Measurements from ENCODE around the gene PLA2G4C. TPM values are rescaled to one million over a fixed set of nuclear protein-coding genes. Genes with fewer than 3 reads are reported as not detected.

PLA2G4C gene
- total RNA-seq, 1 donor from 2014 or later = 4.0 TPM

DNA sequence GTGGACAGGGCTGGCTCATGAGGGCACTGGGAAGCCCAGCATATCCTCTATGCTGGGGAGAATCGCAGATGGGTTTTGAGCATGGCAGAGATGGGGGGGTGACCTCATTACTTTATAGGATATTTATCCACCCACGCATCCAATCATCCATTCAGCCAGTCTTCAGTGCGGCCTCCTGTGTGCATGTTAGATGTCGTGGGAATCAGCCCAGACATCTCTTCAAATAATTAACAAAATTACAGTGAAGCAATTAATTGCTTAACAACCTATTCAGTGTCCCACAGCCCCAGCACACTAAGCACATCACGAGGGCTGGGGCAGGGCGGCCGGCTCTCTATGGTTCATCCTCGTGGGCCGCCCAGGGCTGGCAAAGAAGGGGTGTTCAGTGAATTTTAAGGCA lies 38.0 kb upstream of the PLA2G4C start:
- Mint-ChIP-seq H3K4me3 (ENCODE audit: unreplicated experiment) (no peak overlapping the region), H3K4me1 (ENCODE audit: low read depth) (peaks cover 7% of the 10 kb centered on the region), H3K9me3 (ENCODE audit: low read depth) (no peaks in the 10 kb centered on the region), H3K36me3 (ENCODE audit: low read depth) (peaks cover 5% of the 10 kb centered on the region), H3K27ac (ENCODE audit: unreplicated experiment) (no peak overlapping the region), H3K27me3 (ENCODE audit: low read depth) (no peaks in the 10 kb centered on the region)
- TF ChIP-seq, protein P1, sequence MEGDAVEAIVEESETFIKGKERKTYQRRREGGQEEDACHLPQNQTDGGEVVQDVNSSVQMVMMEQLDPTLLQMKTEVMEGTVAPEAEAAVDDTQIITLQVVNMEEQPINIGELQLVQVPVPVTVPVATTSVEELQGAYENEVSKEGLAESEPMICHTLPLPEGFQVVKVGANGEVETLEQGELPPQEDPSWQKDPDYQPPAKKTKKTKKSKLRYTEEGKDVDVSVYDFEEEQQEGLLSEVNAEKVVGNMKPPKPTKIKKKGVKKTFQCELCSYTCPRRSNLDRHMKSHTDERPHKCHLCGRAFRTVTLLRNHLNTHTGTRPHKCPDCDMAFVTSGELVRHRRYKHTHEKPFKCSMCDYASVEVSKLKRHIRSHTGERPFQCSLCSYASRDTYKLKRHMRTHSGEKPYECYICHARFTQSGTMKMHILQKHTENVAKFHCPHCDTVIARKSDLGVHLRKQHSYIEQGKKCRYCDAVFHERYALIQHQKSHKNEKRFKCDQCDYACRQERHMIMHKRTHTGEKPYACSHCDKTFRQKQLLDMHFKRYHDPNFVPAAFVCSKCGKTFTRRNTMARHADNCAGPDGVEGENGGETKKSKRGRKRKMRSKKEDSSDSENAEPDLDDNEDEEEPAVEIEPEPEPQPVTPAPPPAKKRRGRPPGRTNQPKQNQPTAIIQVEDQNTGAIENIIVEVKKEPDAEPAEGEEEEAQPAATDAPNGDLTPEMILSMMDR (IDR thresholded peaks at IDR 0.05) = no peak
- no peak for DNase-seq (ENCODE audit: low spot score)

DNA sequence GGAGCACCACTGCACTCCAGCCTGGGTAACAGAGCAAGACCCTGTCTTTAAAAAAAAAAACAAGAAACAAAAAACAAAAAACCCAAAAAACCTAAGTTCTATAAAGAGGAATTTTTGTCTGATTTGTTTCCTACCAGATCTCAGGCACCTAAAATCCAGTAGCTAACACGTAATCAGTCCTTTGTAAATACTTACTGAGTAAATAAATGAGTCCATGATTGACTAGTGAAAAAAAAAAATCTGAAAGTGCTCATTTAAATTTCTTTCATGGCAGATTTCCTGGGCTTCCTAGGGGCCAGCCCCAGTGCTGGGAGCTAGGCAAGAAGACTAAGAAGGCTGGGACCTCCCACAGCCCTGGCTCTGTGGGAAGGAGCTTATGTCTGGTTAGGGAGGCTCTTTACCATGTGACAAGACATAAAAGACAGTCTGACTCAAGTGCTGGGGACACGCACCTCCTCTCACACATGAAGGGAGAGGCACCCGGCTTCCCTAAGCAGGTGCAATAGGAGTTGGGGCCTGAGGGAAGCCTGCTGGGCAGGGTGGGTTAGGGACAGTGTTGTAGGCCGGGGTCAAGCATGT lies 37.1 kb upstream of the PLA2G4C start:
- no peaks in the 10 kb centered on the region for H3K27me3 Mint-ChIP-seq (ENCODE audit: low read depth)
- no peak overlapping the region for H3K27ac Mint-ChIP-seq (ENCODE audit: unreplicated experiment)
- DNase-seq (ENCODE audit: low spot score) = no peak
- peaks cover 5% of the 10 kb centered on the region for H3K36me3 Mint-ChIP-seq (ENCODE audit: low read depth)
- no peaks in the 10 kb centered on the region for H3K9me3 Mint-ChIP-seq (ENCODE audit: low read depth)
- TF ChIP-seq, protein P1 (IDR thresholded peaks at IDR 0.05) = no peak
- peaks cover 5% of the 10 kb centered on the region for H3K4me1 Mint-ChIP-seq (ENCODE audit: low read depth)
- no peak overlapping the region for H3K4me3 Mint-ChIP-seq (ENCODE audit: unreplicated experiment)

DNA sequence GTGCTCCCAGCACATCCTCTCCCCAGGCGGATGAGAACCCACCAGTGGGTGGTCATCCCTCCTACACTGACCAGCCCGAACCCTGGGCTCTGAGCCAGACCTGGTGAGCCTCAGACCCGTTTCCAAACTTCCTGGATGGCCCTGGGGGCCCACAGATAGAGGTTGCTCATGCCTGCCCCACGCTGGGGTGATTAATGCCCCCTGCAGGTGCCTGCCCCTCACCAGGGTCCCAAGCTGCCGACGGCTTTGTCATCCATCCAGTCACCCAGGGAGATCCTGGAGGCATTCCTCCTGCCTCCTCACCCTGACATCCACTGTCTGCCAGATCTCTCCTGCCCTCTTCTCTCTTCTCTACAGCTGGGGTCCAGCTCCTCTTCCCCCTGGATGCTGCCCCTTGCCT lies 28.4 kb upstream of the PLA2G4C start:
- H3K9me3 Mint-ChIP-seq (ENCODE audit: low read depth) = no peaks in the 10 kb centered on the region
- no peaks in the 10 kb centered on the region for H3K4me1 Mint-ChIP-seq (ENCODE audit: low read depth)
- H3K27ac Mint-ChIP-seq (ENCODE audit: unreplicated experiment) = no peak overlapping the region
- H3K4me3 Mint-ChIP-seq (ENCODE audit: unreplicated experiment) = no peak overlapping the region
- DNase-seq (ENCODE audit: low spot score) = no peak
- no peaks in the 10 kb centered on the region for H3K27me3 Mint-ChIP-seq (ENCODE audit: low read depth)
- TF ChIP-seq, protein P1 (IDR thresholded peaks at IDR 0.05) = no peak
- H3K36me3 Mint-ChIP-seq (ENCODE audit: low read depth) = peaks cover under 1% of the 10 kb centered on the region

DNA sequence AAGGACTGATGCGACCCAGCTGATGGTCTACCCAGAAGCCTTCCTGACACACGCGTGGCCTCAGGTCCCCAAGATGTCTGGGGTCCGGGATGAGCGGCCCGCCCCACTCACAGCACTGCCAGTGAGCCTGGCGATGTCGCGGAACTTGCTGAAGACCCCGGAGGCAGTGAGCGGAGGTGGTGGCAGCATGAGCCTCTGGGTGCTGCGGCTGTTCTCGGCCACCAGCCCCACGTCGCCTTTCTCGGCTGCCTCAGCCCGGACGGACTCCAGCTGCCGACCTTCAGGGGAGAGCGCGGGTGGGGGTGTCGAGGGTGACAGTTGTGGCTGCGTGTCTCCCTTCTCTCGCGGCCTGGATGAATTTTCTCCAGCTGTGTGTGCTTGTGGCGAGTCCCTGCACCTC lies 26.8 kb upstream of the PLA2G4C start:
- Mint-ChIP-seq H3K36me3 (ENCODE audit: low read depth) (no peaks in the 10 kb centered on the region), H3K4me3 (ENCODE audit: unreplicated experiment) (no peak overlapping the region)
- TF ChIP-seq, protein P1 (IDR thresholded peaks at IDR 0.05) = no peak

DNA sequence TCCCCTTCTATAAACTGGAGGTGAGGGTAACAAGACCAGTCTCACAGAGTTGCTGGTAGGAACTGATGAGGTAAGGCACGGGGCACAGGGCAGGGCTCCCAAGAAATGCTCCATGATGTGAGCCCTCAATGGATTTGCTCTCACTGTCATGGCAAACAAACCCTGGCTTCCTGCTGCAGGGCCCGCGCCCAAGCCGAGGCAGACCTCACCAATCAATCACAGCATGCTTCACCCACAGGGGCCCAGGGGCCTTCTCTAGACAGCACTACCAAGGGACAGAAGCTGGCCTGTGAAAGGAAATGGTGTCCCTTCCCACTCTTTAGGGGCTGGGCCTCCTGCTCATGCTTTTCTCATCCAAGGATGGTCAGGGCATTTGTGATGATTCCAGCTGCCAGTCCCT lies 25.9 kb upstream of the PLA2G4C start:
- H3K4me1 Mint-ChIP-seq (ENCODE audit: low read depth) = no peaks in the 10 kb centered on the region
- TF ChIP-seq, protein P1 (IDR thresholded peaks at IDR 0.05) = no peak
- DNase-seq (ENCODE audit: low spot score) = no peak
- H3K9me3 Mint-ChIP-seq (ENCODE audit: low read depth) = no peaks in the 10 kb centered on the region
- H3K27me3 Mint-ChIP-seq (ENCODE audit: low read depth) = no peaks in the 10 kb centered on the region
- H3K27ac Mint-ChIP-seq (ENCODE audit: unreplicated experiment) = no peak overlapping the region
- H3K4me3 Mint-ChIP-seq (ENCODE audit: unreplicated experiment) = no peak overlapping the region
- H3K36me3 Mint-ChIP-seq (ENCODE audit: low read depth) = peaks cover 2% of the 10 kb centered on the region

More for the DNA sequence above, 26.8 kb upstream of the PLA2G4C start:
- no peak for DNase-seq (ENCODE audit: low spot score)
- H3K4me1 Mint-ChIP-seq (ENCODE audit: low read depth) = no peaks in the 10 kb centered on the region
- no peaks in the 10 kb centered on the region for H3K9me3 Mint-ChIP-seq (ENCODE audit: low read depth)
- no peaks in the 10 kb centered on the region for H3K27me3 Mint-ChIP-seq (ENCODE audit: low read depth)
- no peak overlapping the region for H3K27ac Mint-ChIP-seq (ENCODE audit: unreplicated experiment)
